Gastroesophageal sphincter (tissue), 4 donors: Measurements from ENCODE around the gene RANBP3. TPM values are rescaled to one million over a fixed set of nuclear protein-coding genes. Genes with fewer than 3 reads are reported as not detected.
A peak's percentile ranks its signal among the peaks of the same experiment; 100 is the strongest.

Experiments
- ATAC-seq: fragments of 150-250 bp; one replicate; pipeline ENCODE4 v1.9.1; 2016; ENCODE audit warnings: mild to moderate bottlenecking, moderate library complexity
- H3K27ac ChIP-seq, 4 donors: fragments of 200-600 bp; sonication (generic) in 3 of 4; 1 replicate in 3 of 4; 2 replicates in 1 of 4; pipeline ENCODE4 v1.5.1; 2016 to 2019
- H3K27me3 ChIP-seq: fragments of 200-600 bp; sonication (generic); one replicate; pipeline ENCODE4 v1.5.1; 2019
- H3K36me3 ChIP-seq, 2 donors: fragments of 200-600 bp; sonication (generic); one replicate each; pipeline ENCODE4 v1.5.1; 2019; ENCODE audit warnings: control low read depth in 1 of 2
- H3K4me1 ChIP-seq, 3 donors: fragments of 200-600 bp; sonication (generic); 1 replicate in 2 of 3; 2 replicates in 1 of 3; pipeline ENCODE4 v1.5.1; 2016 to 2019; ENCODE audit warnings: control low read depth in 2 of 3
- H3K4me3 ChIP-seq, 2 donors: fragments of 200-600 bp; sonication (generic); one replicate each; pipeline ENCODE4 v1.5.1; 2019; ENCODE audit warnings: mild to moderate bottlenecking in 1 of 2, moderate library complexity in 1 of 2
- H3K9me3 ChIP-seq, 3 donors: fragments of 200-600 bp; sonication (generic); one replicate each; pipeline ENCODE4 v1.5.1; 2017 to 2019; ENCODE audit warnings: control low read depth in 2 of 3
- CTCF ChIP-seq, 4 experiments: fragments of 200-600 bp in 2 of 4; fragments of 450-650 bp in 2 of 4; sonication (generic) in 1 of 4; IDR thresholded peaks; one replicate each; pipeline ENCODE4 v1.5.1; 2017 to 2019; ENCODE audit warnings: antibody characterized with exemption in 4 of 4, mild to moderate bottlenecking in 2 of 4, moderate library complexity in 2 of 4
- EP300 ChIP-seq: sonication (generic); formaldehyde crosslinking; IDR thresholded peaks from one replicate; pipeline ENCODE4 v1.6.1; 2017; ENCODE audit warnings: antibody characterized with exemption, mild to moderate bottlenecking
- POLR2A ChIP-seq, 2 donors: fragments of 450-650 bp; IDR thresholded peaks; one replicate each; pipeline ENCODE4 v1.6.1; 2017; ENCODE audit warnings: antibody characterized with exemption in 2 of 2, mild to moderate bottlenecking in 2 of 2, moderate library complexity in 1 of 2
- POLR2AphosphoS5 ChIP-seq: sonication (generic); formaldehyde crosslinking; IDR thresholded peaks from one replicate; pipeline ENCODE4 v1.6.1; 2017; ENCODE audit warnings: antibody characterized with exemption
- WGBS, 2 donors: methylation state at CpG; one replicate each; pipeline ENCODE4 v1.1.5; 2018; ENCODE audit warnings: low coverage in 1 of 2; 5-methylcytosine and 5-hydroxymethylcytosine counted together
- total RNA-seq, 4 donors: library from RNA; depleted of rRNA; stranded (reverse); fragments of >200 nt; gene quantifications; one replicate each; pipeline ENCODE4 v1.1.0, GENCODE V29; 2016

Gene RANBP3
- total RNA-seq, 4 donors from 2014 or later = 87.0 to 125 (median 104) TPM

DNA sequence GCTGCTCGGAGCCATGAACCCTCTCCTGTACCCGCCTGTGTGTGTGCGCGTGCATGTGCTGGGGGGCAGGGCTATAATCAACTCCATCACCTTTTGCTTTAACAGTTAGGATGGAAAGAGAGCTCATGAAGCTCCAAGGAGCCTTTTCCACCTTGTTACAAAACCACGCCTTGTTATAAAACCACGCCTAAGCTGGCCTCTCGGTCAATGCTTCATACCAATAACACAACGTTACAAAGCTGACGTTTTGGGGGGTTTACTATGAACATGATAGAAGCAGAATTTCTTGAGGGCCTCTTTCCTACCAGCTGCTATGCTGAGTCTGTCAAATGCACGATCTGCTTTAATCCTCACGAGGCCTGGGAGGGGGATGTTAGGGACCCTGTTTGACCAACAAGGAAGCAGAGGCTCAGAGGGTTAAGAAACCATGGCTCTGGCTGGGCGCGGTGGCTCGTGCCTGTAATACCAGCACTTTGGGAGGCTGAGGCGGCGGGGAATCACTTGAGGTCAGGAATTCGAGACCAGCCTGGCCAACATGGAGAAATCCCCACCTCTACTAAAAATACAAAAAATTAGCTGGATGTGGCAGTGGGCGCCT lies 52.0 kb downstream of the RANBP3 start:
- TF ChIP-seq POLR2A (IDR thresholded peaks at IDR 0.05) (no peak), POLR2AphosphoS5 (no peak), EP300 (no peak), CTCF (IDR thresholded peaks at IDR 0.05) (no peak)

GRCh38 chr19:5923356-5923755 lies 54.6 kb downstream of the RANBP3 start:
- Histone ChIP-seq H3K27me3 (no peaks in the 10 kb centered on the region), H3K27ac (no peak overlapping the region), H3K36me3 (peaks cover 0 to 99% of the 10 kb centered on the region in 2 donors), H3K4me1 (peaks cover 3 to 38% (median 20%) of the 10 kb centered on the region in 3 donors), H3K9me3 (no peaks in the 10 kb centered on the region), H3K4me3 (no peak overlapping the region)
- 80% methylated on average over 1 of the region's 16 CpGs; no CpG with 5 or more reads in 1 of the 2 donors for WGBS, 2 donors
- no peak for ATAC-seq
- TF ChIP-seq POLR2A (IDR thresholded peaks at IDR 0.05) (no peak), EP300 (no peak), CTCF (IDR thresholded peaks at IDR 0.05) (no peak), POLR2AphosphoS5 (no peak)

More for the DNA sequence above, 52.0 kb downstream of the RANBP3 start:
- Histone ChIP-seq H3K4me3 (no peak overlapping the region), H3K9me3 (no peaks in the 10 kb centered on the region), H3K27ac (peak overlapping the region; percentile 66 to 86 (median 83)), H3K27me3 (no peaks in the 10 kb centered on the region), H3K36me3 (peaks cover 0 to 99% of the 10 kb centered on the region in 2 donors), H3K4me1 (peaks cover 3 to 57% (median 20%) of the 10 kb centered on the region in 3 donors)
- ATAC-seq = no peak
- 68 to 78% methylated on average over 5 to 15 of the region's 18 CpGs for WGBS, 2 donors

DNA sequence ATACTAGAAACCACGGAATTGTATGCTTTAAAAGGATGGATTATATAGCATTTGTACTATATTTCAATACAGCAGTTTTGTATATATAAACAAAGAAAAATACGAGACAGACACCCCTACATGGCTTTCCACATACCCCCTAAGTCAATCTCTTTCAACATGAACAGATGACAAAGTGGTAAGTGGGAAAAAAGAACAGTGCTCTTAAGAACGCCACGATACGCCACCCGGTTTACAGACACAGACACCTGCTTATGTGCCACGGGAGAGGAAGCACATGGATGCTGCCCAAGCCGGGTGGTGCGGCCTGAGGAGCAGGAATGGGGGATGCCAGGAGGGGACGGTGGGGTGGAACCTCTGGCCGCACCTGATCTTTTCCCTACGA lies 55.8 kb downstream of the RANBP3 start:
- no peaks in the 10 kb centered on the region for H3K27me3 ChIP-seq
- peaks cover 0 to 99% of the 10 kb centered on the region in 2 donors for H3K36me3 ChIP-seq
- H3K9me3 ChIP-seq = no peaks in the 10 kb centered on the region
- no peak for ATAC-seq
- H3K4me1 ChIP-seq = peaks cover 3 to 26% (median 11%) of the 10 kb centered on the region in 3 donors
- H3K27ac ChIP-seq = no peak overlapping the region
- H3K4me3 ChIP-seq = no peak overlapping the region
- 79 to 82% methylated on average over 8 to 12 of the region's 12 CpGs for WGBS, 2 donors
- TF ChIP-seq EP300 (no peak), CTCF (IDR thresholded peaks at IDR 0.05) (no peak), POLR2A (IDR thresholded peaks at IDR 0.05) (no peak), POLR2AphosphoS5 (no peak)

DNA sequence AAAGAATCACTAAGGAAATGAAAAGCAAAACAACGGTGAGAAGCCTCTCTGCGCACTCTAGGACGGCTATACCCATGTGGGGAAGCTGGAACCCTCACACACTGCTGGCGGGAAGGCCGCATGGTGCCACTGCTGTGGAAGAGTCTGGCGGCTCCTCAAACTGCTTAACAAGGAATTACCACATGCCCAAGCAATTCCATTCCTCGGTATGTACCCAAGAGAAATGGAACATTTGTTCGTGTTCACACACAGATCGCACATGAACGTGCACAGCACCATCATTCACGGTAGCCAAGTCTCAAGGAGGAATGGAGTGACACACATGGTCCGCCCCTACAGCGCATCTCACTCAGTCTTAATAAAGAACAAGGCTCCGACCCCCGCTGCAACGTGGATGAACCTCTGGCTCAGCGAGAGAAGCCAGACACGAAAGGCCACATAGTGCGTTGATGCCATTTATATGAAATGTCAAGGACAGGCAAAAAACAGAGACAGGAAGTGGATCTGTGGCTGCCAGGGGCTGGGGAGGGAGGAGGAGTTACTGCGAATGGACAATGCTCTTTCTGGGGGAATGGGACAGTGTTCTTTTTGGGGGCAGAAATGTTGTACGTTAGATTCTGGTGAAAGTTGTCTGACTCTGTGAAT lies 56.3 kb downstream of the RANBP3 start:
- Histone ChIP-seq H3K36me3 (peaks cover 0 to 99% of the 10 kb centered on the region in 2 donors), H3K4me1 (peaks cover 3 to 21% (median 7%) of the 10 kb centered on the region in 3 donors), H3K9me3 (no peaks in the 10 kb centered on the region), H3K27ac (no peak overlapping the region), H3K27me3 (no peaks in the 10 kb centered on the region), H3K4me3 (no peak overlapping the region)
- ATAC-seq = no peak
- WGBS, 2 donors = 69 to 75% methylated on average over 5 to 17 of the region's 21 CpGs
- TF ChIP-seq CTCF (IDR thresholded peaks at IDR 0.05) (no peak), POLR2A (IDR thresholded peaks at IDR 0.05) (no peak), EP300 (no peak), POLR2AphosphoS5 (no peak)
